Ascending aorta (tissue), 2 donors: Measurements from ENCODE around the gene FAM110C. TPM values are rescaled to one million over a fixed set of nuclear protein-coding genes. Genes with fewer than 3 reads are reported as not detected.
"Not testable (repeated sequence)": the region's sequence is repeated elsewhere in the genome, so short reads cannot be mapped to it uniquely, and the experiment has no call there.

Experiments used
- DNase-seq, 2 donors: peaks; one replicate each; pipeline ENCODE4 v3.0.0-alpha.2; 2019; ENCODE audit warnings: low spot score in 2 of 2
- H3K27ac ChIP-seq, 2 donors: fragments of 200-600 bp; sonication (generic); one replicate each; pipeline ENCODE4 v1.5.1; 2016 to 2017; ENCODE audit warnings: mild to moderate bottlenecking in 1 of 2
- H3K27me3 ChIP-seq: fragments of 200-600 bp; sonication (generic); one replicate; pipeline ENCODE4 v1.5.1; 2017
- H3K36me3 ChIP-seq, 2 donors: fragments of 200-600 bp; sonication (generic); one replicate each; pipeline ENCODE4 v1.5.1; 2016
- H3K4me1 ChIP-seq, 2 donors: fragments of 200-600 bp; sonication (generic); one replicate each; pipeline ENCODE4 v1.5.1; 2016 to 2017; ENCODE audit warnings: mild to moderate bottlenecking in 1 of 2
- H3K4me3 ChIP-seq, 2 donors: fragments of 200-600 bp; sonication (generic); one replicate each; pipeline ENCODE4 v1.5.1; 2016 to 2017; ENCODE audit warnings: mild to moderate bottlenecking in 1 of 2
- H3K9me3 ChIP-seq, 2 donors: fragments of 200-600 bp; sonication (generic); one replicate each; pipeline ENCODE4 v1.5.1; 2016
- intact Hi-C: fragments of 100-400 bp; cut with DNase I; formaldehyde crosslinking; loops from one replicate; pipeline ENCODE4 v1.15.1; 2023
- total RNA-seq: library from RNA; depleted of rRNA; stranded (reverse); fragments of >200 nt; gene quantifications from one replicate; pipeline ENCODE4 v1.1.0, GENCODE V29; 2016
- TF ChIP-seq, protein P1 (sequence below), 3 experiments: fragments of 200-600 bp in 2 of 3; fragments of 450-650 bp in 1 of 3; sonication (generic) in 2 of 3; IDR thresholded peaks; one replicate each; pipeline ENCODE4 v1.5.1; 2016 to 2019; ENCODE audit warnings: antibody characterized with exemption in 3 of 3, mild to moderate bottlenecking in 1 of 3, moderate library complexity in 1 of 3

FAM110C gene
- total RNA-seq, 1 donor from 2014 or later = 0.43 TPM

DNA sequence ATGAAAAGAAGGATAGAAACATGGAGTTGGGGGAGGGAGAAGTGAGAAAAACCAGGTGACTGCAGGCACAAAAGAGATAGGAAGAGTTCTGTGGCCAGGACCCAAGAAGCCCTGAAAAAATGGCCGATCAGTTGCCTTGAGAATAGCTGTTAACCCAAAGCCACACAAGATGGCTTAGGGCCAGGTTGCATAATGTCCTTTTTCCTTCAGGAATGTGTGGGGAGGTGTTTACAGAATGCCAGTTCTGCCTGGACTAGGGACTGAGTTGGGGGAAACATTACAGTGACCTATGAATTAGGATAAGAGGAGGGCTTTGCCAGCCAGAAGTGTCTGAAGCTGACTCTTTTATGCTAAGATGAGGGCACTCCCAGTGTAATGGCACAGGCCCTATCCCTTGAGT, 17.1 kb downstream of the FAM110C start:
- TF ChIP-seq, protein P1, sequence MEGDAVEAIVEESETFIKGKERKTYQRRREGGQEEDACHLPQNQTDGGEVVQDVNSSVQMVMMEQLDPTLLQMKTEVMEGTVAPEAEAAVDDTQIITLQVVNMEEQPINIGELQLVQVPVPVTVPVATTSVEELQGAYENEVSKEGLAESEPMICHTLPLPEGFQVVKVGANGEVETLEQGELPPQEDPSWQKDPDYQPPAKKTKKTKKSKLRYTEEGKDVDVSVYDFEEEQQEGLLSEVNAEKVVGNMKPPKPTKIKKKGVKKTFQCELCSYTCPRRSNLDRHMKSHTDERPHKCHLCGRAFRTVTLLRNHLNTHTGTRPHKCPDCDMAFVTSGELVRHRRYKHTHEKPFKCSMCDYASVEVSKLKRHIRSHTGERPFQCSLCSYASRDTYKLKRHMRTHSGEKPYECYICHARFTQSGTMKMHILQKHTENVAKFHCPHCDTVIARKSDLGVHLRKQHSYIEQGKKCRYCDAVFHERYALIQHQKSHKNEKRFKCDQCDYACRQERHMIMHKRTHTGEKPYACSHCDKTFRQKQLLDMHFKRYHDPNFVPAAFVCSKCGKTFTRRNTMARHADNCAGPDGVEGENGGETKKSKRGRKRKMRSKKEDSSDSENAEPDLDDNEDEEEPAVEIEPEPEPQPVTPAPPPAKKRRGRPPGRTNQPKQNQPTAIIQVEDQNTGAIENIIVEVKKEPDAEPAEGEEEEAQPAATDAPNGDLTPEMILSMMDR (IDR thresholded peaks at IDR 0.05) = no peak
- Histone ChIP-seq H3K36me3 (no peaks in the 10 kb centered on the region), H3K27ac (no peak overlapping the region), H3K4me3 (no peak overlapping the region), H3K27me3 (no peaks in the 10 kb centered on the region), H3K9me3 (no peaks in the 10 kb centered on the region), H3K4me1 (no peaks in the 10 kb centered on the region)
- DNase-seq = no peak
- intact Hi-C loops = no loop called here

- no peak overlapping the region for H3K27ac ChIP-seq
- no peaks in the 10 kb centered on the region for H3K27me3 ChIP-seq
- TF ChIP-seq, protein P1 (IDR thresholded peaks at IDR 0.05) = no peak
- intact Hi-C loops = no loop called here
- H3K4me3 ChIP-seq = no peak overlapping the region
- no peak for DNase-seq
- no peaks in the 10 kb centered on the region for H3K9me3 ChIP-seq
- H3K4me1 ChIP-seq = no peaks in the 10 kb centered on the region
- no peaks in the 10 kb centered on the region for H3K36me3 ChIP-seq
These were observed 17.8 kb downstream of the FAM110C start for GRCh38 chr2:28406-28975.

GRCh38 chr2:26891-27290, 19.4 kb downstream of the FAM110C start:
- TF ChIP-seq, protein P1 (IDR thresholded peaks at IDR 0.05) = no peak
- no peaks in the 10 kb centered on the region for H3K36me3 ChIP-seq
- H3K4me3 ChIP-seq = no peak overlapping the region
- intact Hi-C loops = no loop called here
- no peaks in the 10 kb centered on the region for H3K27me3 ChIP-seq
- H3K27ac ChIP-seq = no peak overlapping the region
- no peaks in the 10 kb centered on the region for H3K4me1 ChIP-seq
- no peak for DNase-seq
- H3K9me3 ChIP-seq = no peaks in the 10 kb centered on the region

- intact Hi-C loops = no loop called here
- TF ChIP-seq, protein P1 (IDR thresholded peaks at IDR 0.05) = no peak
- Histone ChIP-seq H3K36me3 (no peaks in the 10 kb centered on the region), H3K27ac (no peak overlapping the region), H3K4me1 (no peaks in the 10 kb centered on the region), H3K27me3 (no peaks in the 10 kb centered on the region), H3K4me3 (no peak overlapping the region), H3K9me3 (no peaks in the 10 kb centered on the region)
- no peak for DNase-seq
These were observed 20.8 kb downstream of the FAM110C start for GRCh38 chr2:25543-25942.

DNA sequence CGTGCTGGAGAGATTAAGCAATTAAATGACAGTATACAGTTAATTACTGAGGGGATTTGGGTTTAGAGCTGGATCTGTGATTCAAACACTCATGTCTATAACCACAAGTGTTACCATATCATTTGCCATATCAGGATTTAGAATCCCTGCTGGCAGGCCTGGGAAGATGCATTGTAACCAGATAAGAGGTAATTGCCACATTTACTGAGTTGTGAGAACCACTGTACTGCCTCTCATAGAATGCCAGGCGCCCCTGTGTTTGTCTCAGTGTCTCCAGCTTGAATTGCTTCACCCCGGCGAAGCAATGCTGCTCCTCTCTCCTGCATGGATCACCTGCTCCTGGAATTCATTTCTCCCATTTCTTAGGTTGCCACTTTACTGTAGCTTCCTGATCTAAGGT, 21.7 kb downstream of the FAM110C start:
- intact Hi-C loops, H3K4me1 ChIP-seq, H3K4me3 ChIP-seq, H3K9me3 ChIP-seq, DNase-seq, H3K27ac ChIP-seq, H3K27me3 ChIP-seq, H3K36me3 ChIP-seq: not testable (repeated sequence)

- Histone ChIP-seq H3K27me3 (no peaks in the 10 kb centered on the region), H3K9me3 (no peaks in the 10 kb centered on the region), H3K4me3 (no peak overlapping the region), H3K36me3 (no peaks in the 10 kb centered on the region), H3K27ac (no peak overlapping the region), H3K4me1 (no peaks in the 10 kb centered on the region)
- no peak for DNase-seq
- TF ChIP-seq, protein P1 (IDR thresholded peaks at IDR 0.05) = no peak
- intact Hi-C loops = no loop called here
These were observed 22.2 kb downstream of the FAM110C start for GRCh38 chr2:24107-24506.
